ENCODE results near the gene VDR.
"Not testable (repeated sequence)": the region's sequence is repeated elsewhere in the genome, so short reads cannot be mapped to it uniquely, and the experiment has no call there.

The VDR gene

DNA sequence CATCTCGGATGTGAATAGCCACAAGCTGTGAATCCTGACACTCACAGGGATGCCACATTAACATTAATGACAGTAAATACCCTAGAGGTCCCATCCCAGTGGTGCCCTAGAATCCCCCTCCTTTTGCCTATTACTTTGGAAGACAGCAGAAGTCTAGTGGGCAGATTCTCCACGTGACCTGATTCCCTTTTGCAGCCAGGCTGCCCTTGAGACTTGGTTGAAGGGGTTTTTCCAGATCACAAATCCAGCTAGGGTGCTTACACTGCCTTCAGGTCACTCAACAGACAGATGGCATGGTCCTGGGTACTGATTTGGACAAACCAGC is 93.8 kb downstream of the VDR start:
- H3K4me3 ChIP-seq (ENCODE audit: low read length in 2 of 2): peak overlapping the region in 1 of 2 donors; percentile 47
- H3K36me3 ChIP-seq (ENCODE audit: control insufficient read depth in 2 of 2, insufficient read depth in 2 of 2, low read length in 2 of 2): no peaks in the 10 kb centered on the region
- H3K9me3 ChIP-seq (ENCODE audit: control insufficient read depth in 2 of 2, low read length in 2 of 2): no peaks in the 10 kb centered on the region
- no peaks in the 10 kb centered on the region for H3K27me3 ChIP-seq (ENCODE audit: control insufficient read depth in 1 of 2, insufficient read depth in 2 of 2, low read length in 2 of 2)
- H3K9ac ChIP-seq (ENCODE audit: low read length in 2 of 2): peak overlapping the region; percentile 60 to 76
- H3K27ac ChIP-seq (ENCODE audit: low read length): peak overlapping the region; percentile 97
- H3K4me1 ChIP-seq (ENCODE audit: control insufficient read depth, insufficient read depth, low read length): peaks cover 91% of the 10 kb centered on the region

DNA sequence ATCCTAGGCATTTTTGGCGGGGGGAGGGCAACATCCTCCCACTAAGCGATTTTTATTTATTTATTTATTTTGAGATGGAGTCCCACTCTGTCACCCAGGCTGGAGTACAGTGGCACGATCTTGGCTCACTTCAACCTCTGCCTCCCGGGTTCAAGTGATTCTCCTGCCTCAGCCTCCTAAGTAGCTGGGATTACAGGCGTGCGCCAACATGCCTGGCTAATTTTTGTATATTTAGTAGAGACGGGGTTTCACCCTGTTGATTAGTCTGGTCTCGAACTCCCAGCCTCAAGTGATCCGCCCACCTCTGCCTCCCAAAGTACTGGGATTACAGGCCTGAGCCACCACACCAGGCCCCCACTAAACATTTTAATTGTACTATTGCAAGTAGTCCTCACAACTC is 95.3 kb downstream of the VDR start:
- H3K36me3 ChIP-seq (ENCODE audit: control insufficient read depth in 2 of 2, insufficient read depth in 2 of 2, low read length in 2 of 2); H3K27me3 ChIP-seq (ENCODE audit: control insufficient read depth in 1 of 2, insufficient read depth in 2 of 2, low read length in 2 of 2); H3K9ac ChIP-seq (ENCODE audit: low read length in 2 of 2); H3K4me3 ChIP-seq (ENCODE audit: low read length in 2 of 2); H3K9me3 ChIP-seq (ENCODE audit: control insufficient read depth in 2 of 2, low read length in 2 of 2): not testable (repeated sequence)
- peaks cover 93% of the 10 kb centered on the region for H3K4me1 ChIP-seq (ENCODE audit: control insufficient read depth, insufficient read depth, low read length)
- H3K27ac ChIP-seq (ENCODE audit: low read length): peak overlapping the region; percentile 97

DNA sequence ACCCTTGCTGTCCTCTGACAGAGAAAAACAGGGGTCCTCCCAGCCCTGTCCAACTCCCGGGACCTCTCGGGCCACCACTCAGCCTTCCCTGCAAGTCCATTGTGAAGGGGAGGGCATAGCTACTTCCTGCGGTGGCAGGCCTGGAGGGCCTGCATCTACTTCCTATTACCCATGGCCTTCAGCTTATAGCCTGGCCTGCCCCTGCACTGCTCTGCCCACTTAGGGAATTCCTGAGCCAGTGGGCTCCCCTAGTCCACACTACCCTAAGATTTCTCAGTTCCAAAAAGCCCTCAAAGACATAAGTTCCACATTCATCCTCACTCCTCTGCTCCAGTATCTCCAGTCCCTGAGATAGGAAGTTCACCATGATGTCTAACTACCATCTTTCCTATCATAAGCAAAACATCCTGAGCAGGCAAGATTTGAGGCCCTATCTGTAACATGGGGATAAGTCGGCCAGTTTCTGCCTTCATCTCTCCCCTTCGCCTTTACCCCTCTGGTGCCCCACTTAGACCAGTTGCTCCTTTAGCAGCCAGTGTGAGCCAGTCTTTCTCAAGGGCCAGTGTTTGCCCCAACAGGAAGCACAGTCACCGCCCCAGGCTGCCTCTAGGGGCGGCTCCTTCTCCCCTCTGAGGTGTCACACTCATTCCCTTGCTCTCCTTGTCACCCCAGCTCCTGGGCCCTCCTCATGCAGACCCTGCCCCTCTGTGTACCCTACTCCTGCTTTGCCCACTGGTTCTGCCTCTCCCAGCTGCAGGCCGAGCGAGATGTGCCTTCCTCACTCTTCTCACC is 96.0 kb downstream of the VDR start:
- Histone ChIP-seq H3K4me3 (ENCODE audit: low read length in 2 of 2) (peak overlapping the region; percentile 28 to 47), H3K27me3 (ENCODE audit: control insufficient read depth in 1 of 2, insufficient read depth in 2 of 2, low read length in 2 of 2) (no peaks in the 10 kb centered on the region), H3K9ac (ENCODE audit: low read length in 2 of 2) (peak overlapping the region in 1 of 2 donors; percentile 39), H3K9me3 (ENCODE audit: control insufficient read depth in 2 of 2, low read length in 2 of 2) (no peaks in the 10 kb centered on the region), H3K4me1 (ENCODE audit: control insufficient read depth, insufficient read depth, low read length) (peaks cover 93% of the 10 kb centered on the region), H3K36me3 (ENCODE audit: control insufficient read depth in 2 of 2, insufficient read depth in 2 of 2, low read length in 2 of 2) (peaks cover 0 to 3% of the 10 kb centered on the region in 2 donors), H3K27ac (ENCODE audit: low read length) (peak overlapping the region; percentile 75)

DNA sequence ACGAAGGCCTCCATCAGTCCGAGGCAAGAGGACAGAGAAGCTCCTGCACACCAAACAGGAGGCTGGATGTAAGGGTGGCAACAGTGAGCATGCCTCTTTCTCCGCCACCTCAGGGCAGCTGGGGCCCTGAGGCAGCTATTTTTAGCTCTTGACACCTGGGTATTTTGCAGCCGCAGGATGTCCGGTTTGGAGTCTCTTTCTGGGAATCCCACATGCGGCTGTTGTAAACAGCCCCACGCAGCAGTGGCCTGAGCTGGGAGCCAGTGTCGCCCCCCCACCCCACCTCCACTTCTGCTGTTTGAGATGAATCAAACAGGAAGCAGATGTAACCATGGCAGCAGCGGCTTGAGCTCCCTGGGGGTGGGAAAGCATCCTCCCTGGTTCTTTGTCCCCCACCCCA is 96.7 kb downstream of the VDR start:
- peak overlapping the region; percentile 28 to 47 for H3K4me3 ChIP-seq (ENCODE audit: low read length in 2 of 2)

DNA sequence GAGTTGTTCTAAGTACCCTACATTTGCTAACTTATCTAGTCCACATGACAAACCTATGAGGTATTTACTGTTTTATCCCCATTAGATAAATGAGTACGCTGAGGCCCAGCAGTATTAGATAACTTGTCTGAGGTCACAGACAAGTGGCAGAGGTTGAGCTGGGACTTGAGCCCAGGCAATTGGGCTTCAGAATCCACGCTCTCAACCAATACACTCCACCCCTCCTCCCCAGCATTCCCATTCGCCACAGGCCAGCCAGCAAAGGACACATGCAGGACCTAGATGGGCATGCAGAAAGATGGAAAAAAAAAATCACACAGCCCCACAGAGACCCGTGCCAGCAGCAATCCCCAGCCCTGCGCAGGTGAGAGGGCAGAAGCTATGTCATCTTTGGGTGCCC is 97.5 kb downstream of the VDR start:
- Histone ChIP-seq H3K9ac (ENCODE audit: low read length in 2 of 2) (no peak overlapping the region), H3K27me3 (ENCODE audit: control insufficient read depth in 1 of 2, insufficient read depth in 2 of 2, low read length in 2 of 2) (no peaks in the 10 kb centered on the region), H3K4me1 (ENCODE audit: control insufficient read depth, insufficient read depth, low read length) (peaks cover 94% of the 10 kb centered on the region), H3K27ac (ENCODE audit: low read length) (peak overlapping the region; percentile 75), H3K9me3 (ENCODE audit: control insufficient read depth in 2 of 2, low read length in 2 of 2) (no peaks in the 10 kb centered on the region), H3K4me3 (ENCODE audit: low read length in 2 of 2) (peak overlapping the region in 1 of 2 donors; percentile 47), H3K36me3 (ENCODE audit: control insufficient read depth in 2 of 2, insufficient read depth in 2 of 2, low read length in 2 of 2) (peaks cover 0 to 5% of the 10 kb centered on the region in 2 donors)

More for the DNA sequence above, 96.7 kb downstream of the VDR start:
- no peaks in the 10 kb centered on the region for H3K9me3 ChIP-seq (ENCODE audit: control insufficient read depth in 2 of 2, low read length in 2 of 2)
- peaks cover 0 to 5% of the 10 kb centered on the region in 2 donors for H3K36me3 ChIP-seq (ENCODE audit: control insufficient read depth in 2 of 2, insufficient read depth in 2 of 2, low read length in 2 of 2)
- H3K4me1 ChIP-seq (ENCODE audit: control insufficient read depth, insufficient read depth, low read length): peaks cover 93% of the 10 kb centered on the region
- H3K27me3 ChIP-seq (ENCODE audit: control insufficient read depth in 1 of 2, insufficient read depth in 2 of 2, low read length in 2 of 2): no peaks in the 10 kb centered on the region
- H3K9ac ChIP-seq (ENCODE audit: low read length in 2 of 2): peak overlapping the region; percentile 5 to 39
- peak overlapping the region; percentile 75 for H3K27ac ChIP-seq (ENCODE audit: low read length)

DNA sequence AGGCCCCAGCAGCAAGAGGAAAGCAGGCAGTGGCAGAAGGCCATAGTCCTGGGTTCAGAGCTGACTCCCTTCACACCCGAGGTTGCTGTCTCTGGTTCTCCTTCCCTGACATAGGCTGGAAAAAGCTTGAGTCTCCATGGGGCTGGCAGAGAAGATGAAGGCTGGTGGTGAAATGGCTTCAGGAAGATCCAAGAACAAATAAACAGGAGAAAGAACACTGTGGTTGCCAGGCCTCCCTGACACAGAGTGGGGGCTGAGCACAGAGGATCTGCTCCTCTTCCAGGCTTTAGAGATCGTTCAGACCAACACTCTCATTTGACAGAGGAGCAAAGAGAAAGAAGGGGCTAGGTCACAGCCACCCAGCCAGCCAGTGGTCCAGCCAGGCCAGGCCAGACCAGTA is 99.4 kb downstream of the VDR start:
- Histone ChIP-seq H3K4me1 (ENCODE audit: control insufficient read depth, insufficient read depth, low read length) (peaks cover 95% of the 10 kb centered on the region), H3K4me3 (ENCODE audit: low read length in 2 of 2) (peak overlapping the region in 1 of 2 donors; percentile 40), H3K9ac (ENCODE audit: low read length in 2 of 2) (peak overlapping the region; percentile 31 to 42)

DNA sequence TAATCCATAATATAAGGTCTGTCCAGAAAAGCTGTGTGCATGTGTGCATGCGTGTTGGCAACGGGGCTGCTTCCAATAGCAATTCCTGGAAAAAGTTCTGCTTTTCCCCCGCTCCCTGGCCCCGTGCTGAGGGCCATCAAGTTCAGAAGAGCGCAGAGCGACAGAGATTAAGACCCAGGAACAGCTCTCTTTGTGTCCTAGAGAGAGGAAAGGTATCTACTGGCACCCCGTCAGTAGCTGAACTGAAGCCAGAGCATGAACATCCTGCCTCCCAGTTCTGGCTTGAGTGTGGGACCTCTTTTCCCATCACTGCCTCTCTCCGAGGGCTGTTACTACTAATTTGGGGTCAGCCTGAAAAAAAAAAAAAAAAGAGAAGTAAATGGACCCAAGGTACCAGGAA is 100.6 kb downstream of the VDR start:
- Histone ChIP-seq H3K4me1 (ENCODE audit: control insufficient read depth, insufficient read depth, low read length) (peaks cover 98% of the 10 kb centered on the region), H3K27ac (ENCODE audit: low read length) (peak overlapping the region; percentile 70), H3K36me3 (ENCODE audit: control insufficient read depth in 2 of 2, insufficient read depth in 2 of 2, low read length in 2 of 2) (peaks cover 0 to 9% of the 10 kb centered on the region in 2 donors), H3K27me3 (ENCODE audit: control insufficient read depth in 1 of 2, insufficient read depth in 2 of 2, low read length in 2 of 2) (no peaks in the 10 kb centered on the region), H3K9me3 (ENCODE audit: control insufficient read depth in 2 of 2, low read length in 2 of 2) (no peaks in the 10 kb centered on the region), H3K9ac (ENCODE audit: low read length in 2 of 2) (no peak overlapping the region), H3K4me3 (ENCODE audit: low read length in 2 of 2) (peak overlapping the region in 1 of 2 donors; percentile 15)

More for the DNA sequence above, 99.4 kb downstream of the VDR start:
- H3K27ac ChIP-seq (ENCODE audit: low read length): peak overlapping the region; percentile 70
- no peaks in the 10 kb centered on the region for H3K27me3 ChIP-seq (ENCODE audit: control insufficient read depth in 1 of 2, insufficient read depth in 2 of 2, low read length in 2 of 2)
- no peaks in the 10 kb centered on the region for H3K9me3 ChIP-seq (ENCODE audit: control insufficient read depth in 2 of 2, low read length in 2 of 2)
- H3K36me3 ChIP-seq (ENCODE audit: control insufficient read depth in 2 of 2, insufficient read depth in 2 of 2, low read length in 2 of 2): peaks cover 0 to 9% of the 10 kb centered on the region in 2 donors

DNA sequence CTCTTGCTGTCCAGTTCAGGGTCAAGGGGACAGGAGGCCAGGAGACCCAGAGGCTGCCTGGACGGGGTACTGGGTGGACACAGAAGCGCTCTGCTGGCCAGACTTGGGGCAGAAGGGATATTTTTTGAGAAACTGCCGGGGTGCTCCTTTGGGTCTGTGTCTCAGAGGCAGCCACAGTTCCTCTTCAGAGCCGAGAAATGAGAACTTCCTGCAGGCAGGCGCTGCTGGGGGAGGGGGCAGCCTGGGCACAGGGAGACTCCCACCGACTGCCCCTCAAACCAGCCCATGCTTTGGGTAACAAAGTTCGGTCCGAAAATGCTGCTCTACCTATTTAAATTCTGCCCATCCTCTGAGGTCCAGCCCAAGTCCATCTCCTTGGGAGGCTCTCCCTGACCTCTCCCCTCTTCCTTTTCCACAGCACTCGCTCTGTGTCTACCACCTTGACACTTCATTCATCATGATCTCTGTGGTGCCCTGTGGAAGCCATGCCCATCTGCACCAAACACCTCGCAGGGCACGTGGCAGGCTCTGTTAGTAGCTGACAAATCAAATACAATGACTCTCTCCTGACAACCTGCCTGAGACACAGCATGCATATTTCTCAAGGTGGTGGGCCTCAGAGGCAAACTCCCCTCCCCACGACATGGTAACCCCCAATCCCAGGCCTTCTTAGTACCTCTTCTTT is 101.5 kb downstream of the VDR start:
- Histone ChIP-seq H3K36me3 (ENCODE audit: control insufficient read depth in 2 of 2, insufficient read depth in 2 of 2, low read length in 2 of 2) (peaks cover 0 to 9% of the 10 kb centered on the region in 2 donors), H3K9ac (ENCODE audit: low read length in 2 of 2) (peak overlapping the region in 1 of 2 donors; percentile 13), H3K4me3 (ENCODE audit: low read length in 2 of 2) (peak overlapping the region in 1 of 2 donors; percentile 15), H3K27me3 (ENCODE audit: control insufficient read depth in 1 of 2, insufficient read depth in 2 of 2, low read length in 2 of 2) (no peaks in the 10 kb centered on the region), H3K27ac (ENCODE audit: low read length) (peak overlapping the region; percentile 37), H3K9me3 (ENCODE audit: control insufficient read depth in 2 of 2, low read length in 2 of 2) (no peaks in the 10 kb centered on the region), H3K4me1 (ENCODE audit: control insufficient read depth, insufficient read depth, low read length) (peaks cover 97% of the 10 kb centered on the region)

DNA sequence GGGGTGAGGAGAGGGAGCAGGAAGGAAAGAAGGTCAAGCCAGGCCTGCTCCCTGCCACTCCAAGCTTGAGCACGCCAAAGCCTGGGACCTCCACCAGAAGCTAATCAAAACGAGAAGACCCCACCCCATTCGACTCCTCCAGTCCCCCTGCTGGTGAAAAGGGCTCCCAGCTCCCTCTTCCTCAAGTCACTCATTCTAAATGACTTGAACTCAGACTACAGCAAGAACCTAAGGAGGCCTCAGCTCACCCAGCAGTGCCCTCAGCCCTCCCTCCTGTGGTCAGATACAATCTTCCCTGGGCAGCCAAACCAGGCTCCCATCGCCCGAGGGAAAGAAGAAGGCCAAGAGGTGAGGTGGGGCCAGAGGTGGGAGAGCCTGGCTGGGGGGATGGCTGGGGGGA is 102.5 kb downstream of the VDR start:
- Histone ChIP-seq H3K4me3 (ENCODE audit: low read length in 2 of 2) (peak overlapping the region in 1 of 2 donors; percentile 29), H3K36me3 (ENCODE audit: control insufficient read depth in 2 of 2, insufficient read depth in 2 of 2, low read length in 2 of 2) (peaks cover 0 to 9% of the 10 kb centered on the region in 2 donors), H3K4me1 (ENCODE audit: control insufficient read depth, insufficient read depth, low read length) (peaks cover 88% of the 10 kb centered on the region), H3K9me3 (ENCODE audit: control insufficient read depth in 2 of 2, low read length in 2 of 2) (no peaks in the 10 kb centered on the region), H3K9ac (ENCODE audit: low read length in 2 of 2) (peak overlapping the region; percentile 5 to 23), H3K27ac (ENCODE audit: low read length) (peak overlapping the region; percentile 24), H3K27me3 (ENCODE audit: control insufficient read depth in 1 of 2, insufficient read depth in 2 of 2, low read length in 2 of 2) (no peaks in the 10 kb centered on the region)

DNA sequence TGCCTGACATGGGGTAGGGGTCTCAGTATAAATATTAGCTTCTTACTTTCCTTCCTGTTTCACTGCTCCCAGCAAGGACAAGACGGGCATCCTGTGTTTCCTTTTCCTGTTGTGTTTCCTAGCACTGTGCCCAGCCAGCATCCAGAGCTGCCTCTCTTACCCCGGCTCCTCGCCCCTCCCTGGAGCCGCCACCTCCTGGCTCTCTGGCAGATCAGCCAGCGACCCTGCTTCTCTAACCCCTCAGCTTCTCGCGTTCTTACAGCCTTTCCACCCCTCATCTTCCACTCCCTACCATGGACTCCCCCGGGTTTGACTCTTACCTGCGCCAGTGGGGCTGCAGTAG is 102.9 kb downstream of the VDR start:
- Histone ChIP-seq H3K4me3 (ENCODE audit: low read length in 2 of 2) (peak overlapping the region in 1 of 2 donors; percentile 35), H3K27me3 (ENCODE audit: control insufficient read depth in 1 of 2, insufficient read depth in 2 of 2, low read length in 2 of 2) (no peaks in the 10 kb centered on the region), H3K9ac (ENCODE audit: low read length in 2 of 2) (no peak overlapping the region), H3K9me3 (ENCODE audit: control insufficient read depth in 2 of 2, low read length in 2 of 2) (no peaks in the 10 kb centered on the region), H3K36me3 (ENCODE audit: control insufficient read depth in 2 of 2, insufficient read depth in 2 of 2, low read length in 2 of 2) (peaks cover under 1 to 9% of the 10 kb centered on the region in 2 donors), H3K4me1 (ENCODE audit: control insufficient read depth, insufficient read depth, low read length) (peaks cover 84% of the 10 kb centered on the region), H3K27ac (ENCODE audit: low read length) (peak overlapping the region; percentile 24)
